HCT116 (cell line): ENCODE results near the gene KRT13. TPM values are rescaled to one million over a fixed set of nuclear protein-coding genes. Genes with fewer than 3 reads are reported as not detected.
A peak's percentile ranks its signal among the peaks of the same experiment; 100 is the strongest.

Experiments
- CEBPB ChIP-seq: IDR thresholded peaks from 2 replicates; pipeline ENCODE4 v1.6.1; 2012; ENCODE audit warnings: low read depth
- FOSL1 ChIP-seq: IDR thresholded peaks from 2 replicates; pipeline ENCODE4 v1.6.1; 2012; ENCODE audit warnings: low read depth
- JUND ChIP-seq: IDR thresholded peaks from 2 replicates; pipeline ENCODE4 v1.6.1; 2012
- POLR2A ChIP-seq: IDR thresholded peaks from 2 replicates; pipeline ENCODE4 v1.7.0; 2011; ENCODE audit warnings: borderline replicate concordance; ENCODE audit not compliant: insufficient read depth, insufficient read length; ENCODE audit errors: extremely low read depth
- POLR2AphosphoS5 ChIP-seq: IDR thresholded peaks from 2 replicates; pipeline ENCODE4 v1.6.1; 2011; ENCODE audit warnings: mild to moderate bottlenecking, low read depth, low read length, moderate library complexity
- RAD21 ChIP-seq: IDR thresholded peaks from 2 replicates; pipeline ENCODE4 v1.6.1; 2012; ENCODE audit warnings: low read depth, mild to moderate bottlenecking
- SIN3A ChIP-seq: IDR thresholded peaks from 2 replicates; pipeline ENCODE4 v1.6.1; 2012; ENCODE audit warnings: low read depth
- TCF7L2 ChIP-seq: IDR thresholded peaks from 2 replicates; pipeline ENCODE4 v1.7.0; 2011; ENCODE audit warnings: borderline replicate concordance, inconsistent platforms; ENCODE audit not compliant: insufficient read depth, insufficient read length; ENCODE audit errors: extremely low read depth
- ZFX ChIP-seq: fragments of 450-650 bp; IDR thresholded peaks from 2 replicates; pipeline ENCODE4 v1.6.1; 2017
- total RNA-seq: library from RNA; stranded (reverse); gene quantifications from one replicate; pipeline ENCODE4 v1.2.1, GENCODE V29; 2021; ENCODE audit not compliant: unreplicated experiment
- TF ChIP-seq, protein P1 (sequence below): IDR thresholded peaks from 2 replicates; pipeline ENCODE4 v1.6.1; 2011; ENCODE audit warnings: mild to moderate bottlenecking, low read length, moderate library complexity; ENCODE audit not compliant: insufficient replicate concordance; ENCODE audit errors: extremely low read depth
- TF ChIP-seq, protein P2 (sequence below): IDR thresholded peaks from 2 replicates; pipeline ENCODE4 v1.6.1; 2012
- TF ChIP-seq, protein P3 (sequence below), 3 experiments: fragments of 200-600 bp in 1 of 3; sonication (generic) in 1 of 3; IDR thresholded peaks in 2 of 3; conservative IDR thresholded peaks in 1 of 3; 2 replicates each; pipeline ENCODE4 v1.5.1; 2012 to 2017; ENCODE audit warnings: low read depth in 2 of 3, low read length in 2 of 3, antibody characterized with exemption in 1 of 3, borderline replicate concordance in 1 of 3, control low read depth in 1 of 3, mild to moderate bottlenecking in 1 of 3, mixed read lengths in 1 of 3, mixed run types in 1 of 3, moderate library complexity in 1 of 3; ENCODE audit not compliant: insufficient read depth in 1 of 3

KRT13 gene
- total RNA-seq, 1 experiment from 2014 or later = 3.7 TPM

DNA sequence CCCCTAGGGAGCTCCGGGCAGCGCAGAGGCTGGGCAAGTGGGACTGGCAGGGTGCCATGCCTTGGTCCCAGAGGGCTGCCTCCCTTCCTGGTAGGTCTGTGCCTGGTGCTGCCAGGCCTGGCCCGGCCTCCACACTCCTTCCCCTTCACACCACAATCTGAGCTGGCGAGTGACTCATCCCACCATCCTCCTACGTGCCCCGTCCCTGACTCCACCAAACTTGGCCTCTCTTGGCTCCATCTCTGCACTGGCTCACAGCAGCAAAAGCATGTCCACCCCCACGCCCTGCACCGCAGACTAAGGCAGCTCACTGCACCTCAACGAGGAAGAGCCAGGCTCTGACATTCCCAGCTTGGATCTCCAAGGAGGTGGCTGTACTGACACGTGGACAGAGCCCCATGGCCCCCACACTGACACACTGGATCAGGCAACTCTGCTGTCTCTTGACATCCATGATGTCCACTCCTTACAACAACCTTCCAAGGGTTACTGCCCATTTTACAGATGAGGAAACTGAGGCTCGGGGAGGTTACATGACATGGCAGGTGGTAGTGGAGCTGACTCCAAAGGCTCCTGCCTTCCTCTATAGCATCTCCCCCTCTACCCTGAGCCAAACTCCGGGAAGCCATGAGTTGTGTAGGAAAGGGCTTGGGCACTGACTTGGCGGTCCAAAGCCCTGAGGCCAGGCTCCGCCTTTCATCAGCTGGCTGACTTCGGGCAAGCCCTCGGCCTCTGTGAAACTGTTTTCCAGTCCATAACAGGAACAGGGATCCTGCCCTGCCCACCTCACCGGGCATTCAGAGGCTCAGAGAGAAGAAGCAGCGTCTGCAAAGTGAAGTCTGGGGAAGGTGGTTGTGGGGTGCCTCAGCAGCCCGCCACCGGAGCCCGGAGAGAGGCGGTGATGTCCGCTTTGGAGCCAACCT lies 42.8 kb upstream of the KRT13 start (continued):
- TF ChIP-seq TCF7L2 (peak; percentile 32), RAD21 (peak; percentile 53), ZFX (peak; percentile 24; the same call in 1 of the 2 replicates), FOSL1 (peak; percentile 87), SIN3A (no peak), CEBPB (no peak), POLR2AphosphoS5 (peak; percentile 70), JUND (peak; percentile 96), POLR2A (no peak)
- TF ChIP-seq, protein P1, sequence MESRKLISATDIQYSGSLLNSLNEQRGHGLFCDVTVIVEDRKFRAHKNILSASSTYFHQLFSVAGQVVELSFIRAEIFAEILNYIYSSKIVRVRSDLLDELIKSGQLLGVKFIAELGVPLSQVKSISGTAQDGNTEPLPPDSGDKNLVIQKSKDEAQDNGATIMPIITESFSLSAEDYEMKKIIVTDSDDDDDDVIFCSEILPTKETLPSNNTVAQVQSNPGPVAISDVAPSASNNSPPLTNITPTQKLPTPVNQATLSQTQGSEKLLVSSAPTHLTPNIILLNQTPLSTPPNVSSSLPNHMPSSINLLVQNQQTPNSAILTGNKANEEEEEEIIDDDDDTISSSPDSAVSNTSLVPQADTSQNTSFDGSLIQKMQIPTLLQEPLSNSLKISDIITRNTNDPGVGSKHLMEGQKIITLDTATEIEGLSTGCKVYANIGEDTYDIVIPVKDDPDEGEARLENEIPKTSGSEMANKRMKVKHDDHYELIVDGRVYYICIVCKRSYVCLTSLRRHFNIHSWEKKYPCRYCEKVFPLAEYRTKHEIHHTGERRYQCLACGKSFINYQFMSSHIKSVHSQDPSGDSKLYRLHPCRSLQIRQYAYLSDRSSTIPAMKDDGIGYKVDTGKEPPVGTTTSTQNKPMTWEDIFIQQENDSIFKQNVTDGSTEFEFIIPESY = peak; percentile 34
- TF ChIP-seq, protein P2, sequence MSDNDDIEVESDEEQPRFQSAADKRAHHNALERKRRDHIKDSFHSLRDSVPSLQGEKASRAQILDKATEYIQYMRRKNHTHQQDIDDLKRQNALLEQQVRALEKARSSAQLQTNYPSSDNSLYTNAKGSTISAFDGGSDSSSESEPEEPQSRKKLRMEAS = peak; percentile 96
- TF ChIP-seq, protein P3, sequence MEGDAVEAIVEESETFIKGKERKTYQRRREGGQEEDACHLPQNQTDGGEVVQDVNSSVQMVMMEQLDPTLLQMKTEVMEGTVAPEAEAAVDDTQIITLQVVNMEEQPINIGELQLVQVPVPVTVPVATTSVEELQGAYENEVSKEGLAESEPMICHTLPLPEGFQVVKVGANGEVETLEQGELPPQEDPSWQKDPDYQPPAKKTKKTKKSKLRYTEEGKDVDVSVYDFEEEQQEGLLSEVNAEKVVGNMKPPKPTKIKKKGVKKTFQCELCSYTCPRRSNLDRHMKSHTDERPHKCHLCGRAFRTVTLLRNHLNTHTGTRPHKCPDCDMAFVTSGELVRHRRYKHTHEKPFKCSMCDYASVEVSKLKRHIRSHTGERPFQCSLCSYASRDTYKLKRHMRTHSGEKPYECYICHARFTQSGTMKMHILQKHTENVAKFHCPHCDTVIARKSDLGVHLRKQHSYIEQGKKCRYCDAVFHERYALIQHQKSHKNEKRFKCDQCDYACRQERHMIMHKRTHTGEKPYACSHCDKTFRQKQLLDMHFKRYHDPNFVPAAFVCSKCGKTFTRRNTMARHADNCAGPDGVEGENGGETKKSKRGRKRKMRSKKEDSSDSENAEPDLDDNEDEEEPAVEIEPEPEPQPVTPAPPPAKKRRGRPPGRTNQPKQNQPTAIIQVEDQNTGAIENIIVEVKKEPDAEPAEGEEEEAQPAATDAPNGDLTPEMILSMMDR (IDR thresholded peaks at IDR 0.05 in 2 of 3, conservative IDR thresholded peaks at IDR 0.05 in 1 of 3; ENCODE audit: borderline replicate concordance in 1 of 3, insufficient read depth in 1 of 3, low read depth in 2 of 3, low read length in 2 of 3) = no peak
